ENCODE results near the gene SPRR4.

The SPRR4 gene

GRCh38 chr1:152941037-152941711 lies 29.3 kb upstream of the SPRR4 start:
- TF ChIP-seq CTCF (conservative IDR thresholded peaks at IDR 0.05) (no peak; the same call in 1 of the 2 replicates), ZFX (IDR thresholded peaks at IDR 0.05) (no peak)
- H3K27ac ChIP-seq = no peak overlapping the region

DNA sequence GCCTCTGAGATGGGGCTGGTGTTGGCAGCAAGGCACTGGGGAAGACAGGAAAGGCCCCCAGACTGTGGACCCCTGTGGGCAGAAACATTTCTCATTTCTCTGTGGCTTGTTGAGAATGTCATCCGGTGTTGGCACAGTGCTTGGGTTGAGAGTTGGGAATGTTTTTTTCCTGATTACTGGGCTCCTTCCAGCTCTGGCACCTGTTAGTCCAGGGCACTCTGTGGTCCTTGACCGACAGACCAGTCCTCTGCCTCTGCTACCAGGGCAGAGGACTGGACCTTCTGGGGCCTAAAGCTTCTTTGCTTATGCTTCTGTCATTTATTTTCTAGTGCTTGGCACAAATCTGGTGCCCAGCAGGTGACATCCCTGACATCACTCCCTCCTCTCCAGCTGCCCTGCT lies 28.3 kb upstream of the SPRR4 start:
- H3K27ac ChIP-seq = no peak overlapping the region
- TF ChIP-seq ZFX (IDR thresholded peaks at IDR 0.05) = no peak
- TF ChIP-seq CTCF (conservative IDR thresholded peaks at IDR 0.05) = no peak

DNA sequence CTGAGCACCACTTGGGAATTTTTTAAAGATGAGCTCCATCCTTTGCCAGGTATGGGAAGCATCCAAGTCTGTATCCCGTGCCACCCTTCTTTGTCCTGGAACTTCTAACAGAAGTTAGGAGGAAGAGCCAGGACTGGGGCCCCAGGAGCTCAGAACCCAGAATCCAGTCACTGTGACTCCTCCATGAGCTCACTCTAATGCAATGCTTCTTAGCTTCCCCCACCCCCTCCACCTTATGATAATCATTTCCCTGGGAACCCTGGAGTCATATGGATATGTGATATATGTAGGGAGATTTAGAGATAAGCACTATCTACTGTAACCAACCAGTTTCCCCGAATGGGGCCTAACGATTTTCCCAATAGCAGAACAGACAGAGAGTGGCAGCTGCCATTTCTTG lies 24.2 kb upstream of the SPRR4 start:
- no peak for TF ChIP-seq CTCF (conservative IDR thresholded peaks at IDR 0.05)
- TF ChIP-seq ZFX (IDR thresholded peaks at IDR 0.05) = no peak
- no peak overlapping the region for H3K27ac ChIP-seq

- TF ChIP-seq CTCF (conservative IDR thresholded peaks at IDR 0.05) (no peak), ZFX (IDR thresholded peaks at IDR 0.05) (no peak)
Measured at GRCh38 chr1:152946651-152947256, 23.7 kb upstream of the SPRR4 start, which contains the start of gene SPRR5. Gene SPRR5, plus strand, starts transcription at chr1:152947206. Its CDS starts 1,349 bp downstream, at chr1:152948555.

DNA sequence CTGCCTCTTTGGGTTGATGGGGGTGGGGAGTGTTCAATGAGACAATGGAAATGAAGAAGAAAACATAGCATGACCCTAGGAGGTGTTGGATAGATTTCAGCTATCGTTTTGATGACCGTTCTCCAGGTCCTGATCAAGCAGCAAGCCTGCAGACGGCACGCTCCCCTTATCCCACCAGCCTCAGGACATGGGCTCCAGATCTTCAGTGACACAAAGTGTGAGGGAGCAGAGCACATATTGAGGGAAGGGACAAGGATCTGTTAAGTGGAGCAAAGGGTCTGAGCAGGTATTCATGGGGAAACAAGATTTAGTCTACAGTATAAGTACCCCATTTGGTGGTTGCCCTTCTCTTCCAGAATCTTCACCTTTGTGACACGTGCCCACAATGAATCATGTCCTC lies 18.7 kb upstream of the SPRR4 start:
- H3K27ac ChIP-seq = no peak overlapping the region
- TF ChIP-seq ZFX (IDR thresholded peaks at IDR 0.05) = no peak
- no peak for TF ChIP-seq CTCF (conservative IDR thresholded peaks at IDR 0.05)

More at GRCh38 chr1:152946651-152947256, 23.7 kb upstream of the SPRR4 start, which contains the start of gene SPRR5:
- H3K27ac ChIP-seq = no peak within 1 kb of the TSS

DNA sequence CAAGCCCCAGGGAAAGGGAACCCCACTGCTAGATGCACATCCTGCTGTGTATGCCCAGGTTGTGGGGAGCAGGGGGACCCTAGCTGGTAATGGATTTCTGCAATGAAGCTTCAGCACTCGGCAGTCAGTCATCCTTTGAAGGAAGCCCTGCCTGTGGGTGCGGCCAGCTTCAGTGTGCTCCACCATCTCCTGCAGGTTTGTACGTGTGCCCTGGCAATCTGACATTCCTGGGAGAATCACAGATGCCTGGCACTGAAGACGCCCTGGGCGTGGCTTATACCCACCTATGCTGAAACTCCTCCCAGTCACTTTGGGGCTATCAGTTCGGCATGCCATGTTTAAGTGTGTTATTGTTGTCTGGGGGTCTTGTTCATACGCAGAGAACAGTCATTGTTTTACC lies 16.7 kb upstream of the SPRR4 start:
- H3K27ac ChIP-seq = no peak overlapping the region

More for the DNA sequence above, 16.7 kb upstream of the SPRR4 start:
- TF ChIP-seq ZFX (IDR thresholded peaks at IDR 0.05) (no peak), CTCF (conservative IDR thresholded peaks at IDR 0.05) (no peak)
